Endothelial cell (in vitro differentiated cells): ENCODE data around the gene LRRC72. TPM values are rescaled to one million over a fixed set of nuclear protein-coding genes. Genes with fewer than 3 reads are reported as not detected.

Experiments
- DNase-seq: peaks from one replicate; pipeline ENCODE4 v3.0.0; 2021; ENCODE audit warnings: low spot score
- H3K27ac Mint-ChIP-seq: one replicate; pipeline ENCODE4 v1.8.0; 2021; ENCODE audit warnings: mixed read lengths, inconsistent platforms; ENCODE audit not compliant: unreplicated experiment
- H3K27me3 Mint-ChIP-seq: one replicate; pipeline ENCODE4 v1.8.0; 2021; ENCODE audit warnings: mild to moderate bottlenecking, moderate library complexity, mixed read lengths, inconsistent platforms; ENCODE audit not compliant: unreplicated experiment
- H3K36me3 Mint-ChIP-seq: one replicate; pipeline ENCODE4 v1.8.0; 2021; ENCODE audit warnings: mild to moderate bottlenecking, low read depth, mixed read lengths, inconsistent platforms; ENCODE audit not compliant: unreplicated experiment
- H3K4me1 Mint-ChIP-seq: one replicate; pipeline ENCODE4 v1.8.0; 2021; ENCODE audit warnings: mild to moderate bottlenecking, mixed read lengths, inconsistent platforms; ENCODE audit not compliant: unreplicated experiment
- H3K4me3 Mint-ChIP-seq: one replicate; pipeline ENCODE4 v1.8.0; 2021; ENCODE audit warnings: mild to moderate bottlenecking, mixed read lengths, inconsistent platforms; ENCODE audit not compliant: unreplicated experiment
- H3K9me3 Mint-ChIP-seq: one replicate; pipeline ENCODE4 v1.8.0; 2021; ENCODE audit warnings: mixed read lengths, inconsistent platforms; ENCODE audit not compliant: unreplicated experiment
- total RNA-seq: library from RNA; stranded (reverse); fragmentation: NEBNext Ultra II Directional; extraction: Animal tissue kit (Norgen Biotek cat#: 25700); gene quantifications from one replicate; pipeline ENCODE4 v1.2.1, GENCODE V29; 2021; ENCODE audit not compliant: unreplicated experiment
- TF ChIP-seq, protein P1 (sequence below): fragments of 200-600 bp; sonication (generic); IDR thresholded peaks from one replicate; pipeline ENCODE4 v1.5.0; 2021; ENCODE audit warnings: antibody characterized with exemption; ENCODE audit not compliant: unreplicated experiment

LRRC72 gene
- total RNA-seq, 1 donor from 2014 or later, result not detected

DNA sequence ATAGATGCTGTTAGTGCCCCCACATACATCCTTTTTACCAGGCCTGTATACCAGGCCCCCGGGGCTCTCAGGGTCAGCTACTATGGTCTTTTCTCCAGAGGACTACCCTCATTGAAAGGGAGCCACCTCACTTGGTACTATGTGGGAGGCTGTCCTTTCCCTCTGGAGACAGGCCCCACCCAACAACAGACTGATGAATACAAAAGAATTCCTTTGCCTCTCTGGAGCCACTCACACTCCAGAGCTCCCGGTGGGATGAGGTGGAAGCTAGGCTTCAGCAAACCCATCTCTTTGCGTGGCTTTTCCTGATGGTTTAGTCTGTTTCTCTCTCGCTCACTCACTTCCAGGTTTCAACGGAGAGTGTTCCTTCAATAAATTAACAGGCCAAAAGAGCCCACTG, 88.6 kb downstream of the LRRC72 start:
- Mint-ChIP-seq H3K36me3 (peaks cover 26% of the 10 kb centered on the region), H3K27me3 (no peaks in the 10 kb centered on the region), H3K4me1 (no peaks in the 10 kb centered on the region), H3K4me3 (no peak overlapping the region), H3K9me3 (no peaks in the 10 kb centered on the region), H3K27ac (no peak overlapping the region)
- DNase-seq, result no peak
- TF ChIP-seq, protein P1, sequence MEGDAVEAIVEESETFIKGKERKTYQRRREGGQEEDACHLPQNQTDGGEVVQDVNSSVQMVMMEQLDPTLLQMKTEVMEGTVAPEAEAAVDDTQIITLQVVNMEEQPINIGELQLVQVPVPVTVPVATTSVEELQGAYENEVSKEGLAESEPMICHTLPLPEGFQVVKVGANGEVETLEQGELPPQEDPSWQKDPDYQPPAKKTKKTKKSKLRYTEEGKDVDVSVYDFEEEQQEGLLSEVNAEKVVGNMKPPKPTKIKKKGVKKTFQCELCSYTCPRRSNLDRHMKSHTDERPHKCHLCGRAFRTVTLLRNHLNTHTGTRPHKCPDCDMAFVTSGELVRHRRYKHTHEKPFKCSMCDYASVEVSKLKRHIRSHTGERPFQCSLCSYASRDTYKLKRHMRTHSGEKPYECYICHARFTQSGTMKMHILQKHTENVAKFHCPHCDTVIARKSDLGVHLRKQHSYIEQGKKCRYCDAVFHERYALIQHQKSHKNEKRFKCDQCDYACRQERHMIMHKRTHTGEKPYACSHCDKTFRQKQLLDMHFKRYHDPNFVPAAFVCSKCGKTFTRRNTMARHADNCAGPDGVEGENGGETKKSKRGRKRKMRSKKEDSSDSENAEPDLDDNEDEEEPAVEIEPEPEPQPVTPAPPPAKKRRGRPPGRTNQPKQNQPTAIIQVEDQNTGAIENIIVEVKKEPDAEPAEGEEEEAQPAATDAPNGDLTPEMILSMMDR, result no peak

DNA sequence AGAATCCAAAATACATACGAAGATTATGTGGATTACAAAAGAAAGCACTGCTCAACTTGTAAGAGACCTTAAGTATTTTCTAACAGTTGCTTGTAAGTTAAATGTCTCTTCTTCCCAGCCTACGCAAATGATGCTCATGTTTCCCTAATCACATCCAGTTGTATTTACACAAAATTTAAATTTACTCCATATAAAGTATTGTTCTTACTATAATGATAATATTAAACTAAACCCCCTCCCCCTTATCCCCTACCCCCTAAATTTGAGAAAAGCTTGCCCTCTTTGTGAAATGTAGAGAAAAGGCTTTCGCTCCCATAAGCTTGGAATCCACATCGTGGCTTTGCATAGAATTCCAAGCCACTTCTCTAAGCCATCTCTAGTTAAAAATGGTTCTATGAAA, 89.5 kb downstream of the LRRC72 start:
- Mint-ChIP-seq H3K36me3 (peaks cover 29% of the 10 kb centered on the region), H3K27me3 (no peaks in the 10 kb centered on the region), H3K27ac (no peak overlapping the region), H3K4me1 (no peaks in the 10 kb centered on the region), H3K9me3 (no peaks in the 10 kb centered on the region), H3K4me3 (no peak overlapping the region)
- DNase-seq, result no peak
- TF ChIP-seq, protein P1, result no peak

DNA sequence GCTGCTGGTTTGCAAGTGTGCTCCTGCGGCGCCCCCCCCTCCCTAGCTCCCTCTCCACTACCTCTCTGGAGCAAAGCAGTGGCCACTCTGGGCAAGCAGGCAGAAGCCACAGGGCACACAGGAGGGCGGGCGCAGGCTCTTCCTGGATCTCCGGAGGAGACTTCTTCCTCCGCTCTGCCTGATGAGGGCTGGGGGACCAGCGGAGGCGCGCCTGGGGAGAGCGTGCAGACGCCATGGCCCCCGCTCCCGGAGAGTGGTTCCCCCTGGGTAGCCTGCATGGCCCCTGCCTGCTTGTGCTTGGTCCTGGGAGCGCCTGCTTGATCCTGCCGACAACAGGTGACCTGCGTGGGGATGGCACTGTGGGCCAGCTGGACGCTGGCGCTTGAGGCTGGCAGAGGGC, 89.9 kb downstream of the LRRC72 start:
- Mint-ChIP-seq H3K9me3 (no peaks in the 10 kb centered on the region), H3K27me3 (no peaks in the 10 kb centered on the region), H3K27ac (no peak overlapping the region), H3K4me1 (no peaks in the 10 kb centered on the region), H3K4me3 (no peak overlapping the region), H3K36me3 (peaks cover 33% of the 10 kb centered on the region)
- no peak for DNase-seq
- TF ChIP-seq, protein P1, result no peak

DNA sequence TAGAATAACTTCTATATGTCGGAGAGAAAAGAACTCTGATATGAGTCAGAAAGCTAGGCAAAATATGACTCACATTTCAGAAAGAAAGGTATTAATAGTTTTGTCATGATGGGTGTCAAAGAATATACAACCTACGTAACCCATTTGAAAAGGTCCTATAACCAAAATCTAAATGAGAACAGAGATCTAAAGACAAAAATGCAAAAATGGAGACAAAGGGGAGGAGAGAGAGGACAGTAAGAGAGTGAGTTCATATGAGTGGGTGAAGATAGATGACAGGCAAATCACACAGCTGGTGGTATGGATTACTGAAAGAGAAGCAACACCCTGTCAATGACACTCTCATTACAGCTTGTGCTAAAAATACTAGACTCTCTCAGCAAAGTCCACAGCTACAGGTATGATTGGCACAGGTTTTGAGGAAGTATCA, 93.4 kb downstream of the LRRC72 start:
- no peak overlapping the region for H3K4me3 Mint-ChIP-seq
- H3K27me3 Mint-ChIP-seq, result no peaks in the 10 kb centered on the region
- H3K9me3 Mint-ChIP-seq, result no peaks in the 10 kb centered on the region
- DNase-seq, result no peak
- H3K36me3 Mint-ChIP-seq, result peaks cover 43% of the 10 kb centered on the region
- H3K27ac Mint-ChIP-seq, result no peak overlapping the region
- H3K4me1 Mint-ChIP-seq, result no peaks in the 10 kb centered on the region
- TF ChIP-seq, protein P1, result no peak

DNA sequence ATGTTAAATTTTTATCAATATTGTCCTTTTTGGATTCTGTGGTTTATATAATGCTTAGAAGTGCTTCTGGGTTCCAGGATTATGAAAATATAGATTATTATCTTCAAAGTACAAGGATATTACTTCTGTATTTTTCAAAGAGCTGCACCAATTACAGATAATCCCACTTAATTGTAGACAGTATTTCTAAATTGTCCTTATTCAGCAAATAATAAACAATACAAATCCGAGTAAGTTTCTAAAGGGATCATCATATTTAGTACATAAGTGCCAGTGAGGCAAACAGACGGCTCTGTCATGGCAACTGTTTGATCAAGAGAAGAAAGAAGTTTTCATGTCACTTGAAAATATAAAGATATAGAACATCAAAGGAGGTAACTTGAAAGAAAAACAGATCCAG, 99.8 kb downstream of the LRRC72 start:
- H3K4me1 Mint-ChIP-seq, result no peaks in the 10 kb centered on the region
- TF ChIP-seq, protein P1, result no peak
- no peak for DNase-seq
- H3K36me3 Mint-ChIP-seq, result peaks cover 11% of the 10 kb centered on the region
- H3K9me3 Mint-ChIP-seq, result no peaks in the 10 kb centered on the region
- H3K4me3 Mint-ChIP-seq, result no peak overlapping the region
- no peak overlapping the region for H3K27ac Mint-ChIP-seq
- H3K27me3 Mint-ChIP-seq, result no peaks in the 10 kb centered on the region
